GM12892 (cell line): ENCODE data around the gene WNT3A.

Source experiments
- DNase-seq: peaks from one replicate; pipeline ENCODE4 v3.0.0; 2011; ENCODE audit not compliant: insufficient read length
- FAIRE-seq: peaks from 2 replicates; lab custom pipeline; 2011; peaks lifted over from hg19 to GRCh38; lab: Jason Lieb, UNC
- POLR2A ChIP-seq: IDR thresholded peaks from 2 replicates; pipeline ENCODE4 v1.6.1; 2011; ENCODE audit warnings: low read depth, low read length, control low read depth
- POLR2AphosphoS5 ChIP-seq: IDR thresholded peaks from 2 replicates; pipeline ENCODE4 v1.6.1; 2011; ENCODE audit warnings: low read depth, low read length, control low read depth
- TAF1 ChIP-seq: IDR thresholded peaks from 2 replicates; pipeline ENCODE4 v1.6.1; 2011; ENCODE audit warnings: low read depth, mild to moderate bottlenecking, control low read depth, low read length, borderline replicate concordance

The WNT3A gene

GRCh38 chr1:228009828-228010775 is 3.3 kb downstream of the WNT3A start:
- TF ChIP-seq POLR2A (no peak), TAF1 (no peak), POLR2AphosphoS5 (no peak)
- DNase-seq (no peak), FAIRE-seq (no peak)

GRCh38 chr1:228010921-228011320 is 4.1 kb downstream of the WNT3A start:
- no peak for TF ChIP-seq POLR2AphosphoS5
- TF ChIP-seq TAF1 = no peak
- no peak for TF ChIP-seq POLR2A
- no peak for DNase-seq
- FAIRE-seq = no peak

GRCh38 chr1:228011721-228012311 is 5.0 kb downstream of the WNT3A start:
- TF ChIP-seq POLR2AphosphoS5 (no peak), POLR2A (no peak), TAF1 (no peak)
- FAIRE-seq (no peak), DNase-seq (no peak)

GRCh38 chr1:228012555-228012954 is 5.8 kb downstream of the WNT3A start:
- TF ChIP-seq TAF1 (no peak), POLR2A (no peak), POLR2AphosphoS5 (no peak)
- DNase-seq (no peak), FAIRE-seq (no peak)

DNA sequence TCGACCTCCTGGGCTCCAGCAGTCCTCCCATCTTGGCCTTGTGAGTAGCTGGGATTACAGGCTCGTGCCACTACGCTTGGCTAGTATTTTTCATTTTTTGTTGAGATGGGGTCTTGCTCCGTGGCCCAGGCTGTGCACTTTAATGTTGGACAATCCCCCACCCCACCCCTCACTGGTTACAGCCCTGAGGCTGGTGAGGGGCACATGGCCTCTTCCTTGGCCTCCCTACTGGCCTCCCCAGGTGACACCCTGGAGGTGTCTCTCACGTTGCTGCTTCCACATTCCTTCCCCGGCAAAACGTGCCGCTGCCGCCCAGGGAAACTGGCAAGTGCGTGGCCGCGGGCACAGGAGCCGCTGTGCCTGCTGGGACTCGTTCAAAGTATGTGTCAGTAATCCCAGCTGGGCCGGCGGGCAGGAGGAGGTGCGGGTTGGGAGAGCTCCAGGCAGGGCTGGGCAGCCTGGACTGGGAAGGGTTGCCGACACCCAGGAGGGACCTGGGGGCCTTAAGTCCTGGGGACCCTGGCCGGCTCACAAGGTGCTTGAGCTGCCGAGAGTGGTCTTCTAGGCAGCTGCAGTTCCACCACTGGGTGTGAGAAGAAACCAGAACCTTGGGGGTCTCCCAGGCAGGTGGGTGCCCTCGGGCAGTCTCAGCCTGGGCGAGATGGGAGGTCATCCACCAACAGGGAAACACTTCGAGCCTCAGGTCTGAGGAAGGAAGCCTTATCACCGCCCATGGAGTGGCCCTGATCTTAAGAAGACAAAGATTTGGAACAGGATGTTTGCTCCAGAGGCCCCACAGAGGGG is 6.5 kb downstream of the WNT3A start:
- TF ChIP-seq POLR2A (no peak), POLR2AphosphoS5 (no peak), TAF1 (no peak)
- no peak for FAIRE-seq
- DNase-seq = no peak

- DNase-seq (no peak), FAIRE-seq (no peak)
- no peak for TF ChIP-seq POLR2AphosphoS5
- TF ChIP-seq POLR2A = no peak
Measured at GRCh38 chr1:228013935-228014930, 7.4 kb downstream of the WNT3A start.

DNA sequence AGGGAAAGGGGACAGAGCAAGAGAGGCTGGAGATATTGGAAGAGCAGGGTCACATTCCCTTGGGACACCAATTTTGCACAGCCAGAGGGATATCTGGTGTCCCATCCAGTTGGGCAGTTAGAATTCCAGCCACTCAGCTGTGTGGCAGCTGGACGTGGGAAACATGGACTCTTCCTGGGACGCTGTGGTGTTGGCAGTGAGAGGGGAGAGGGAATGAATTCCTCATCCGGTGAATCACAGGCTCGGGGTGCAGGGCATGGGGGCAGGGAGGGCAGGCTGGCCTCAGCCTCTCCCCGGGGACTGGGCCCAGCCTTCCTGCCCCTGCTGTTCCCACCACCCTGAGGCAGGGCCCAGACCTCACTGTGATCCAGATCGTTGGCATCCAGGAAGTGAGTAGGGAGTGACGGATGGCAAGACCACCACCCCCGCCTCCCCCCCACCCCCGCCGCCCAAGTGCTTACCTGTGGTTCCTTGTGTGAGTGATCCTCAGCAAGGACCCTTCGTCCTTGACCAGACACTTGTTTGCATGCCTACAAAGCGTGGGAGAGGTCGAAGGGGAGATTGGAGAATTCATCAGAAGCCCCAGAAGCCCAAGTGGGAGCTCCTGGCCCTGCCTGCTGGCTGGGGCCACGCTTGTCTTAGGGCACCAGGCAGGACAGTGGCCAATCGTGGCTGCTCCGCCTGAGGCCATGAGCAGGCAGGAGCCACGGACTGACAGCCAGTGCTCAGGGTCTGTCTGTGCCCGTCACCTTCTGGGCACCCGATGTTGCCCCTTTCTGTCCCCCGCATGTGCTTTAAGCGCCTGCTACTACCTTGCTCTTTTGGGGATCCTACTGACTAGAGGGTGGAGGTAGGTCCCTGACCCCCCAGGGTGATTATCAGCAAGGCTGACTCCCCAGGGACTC is 8.7 kb downstream of the WNT3A start:
- FAIRE-seq (no peak), DNase-seq (no peak)
- TF ChIP-seq POLR2AphosphoS5 (no peak), POLR2A (no peak), TAF1 (no peak)

DNA sequence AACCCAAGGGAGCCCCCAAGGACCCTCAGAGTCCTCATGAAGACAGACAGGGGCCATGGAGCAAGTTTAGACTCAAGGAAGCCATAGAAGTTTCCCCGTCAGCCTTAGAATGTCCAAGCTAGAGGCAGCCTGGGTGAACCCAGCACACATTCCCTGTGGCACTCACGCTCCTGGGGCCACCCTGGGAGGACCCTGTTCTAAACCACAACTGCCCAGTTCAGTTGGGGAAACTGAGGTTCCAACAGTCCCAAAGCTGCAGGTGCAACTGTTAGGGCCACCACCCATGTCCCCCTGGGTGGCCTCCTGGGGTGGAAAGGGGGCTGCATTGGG is 9.3 kb downstream of the WNT3A start:
- FAIRE-seq (no peak), DNase-seq (no peak)
- TF ChIP-seq POLR2A = no peak
- TF ChIP-seq TAF1 = no peak
- no peak for TF ChIP-seq POLR2AphosphoS5

DNA sequence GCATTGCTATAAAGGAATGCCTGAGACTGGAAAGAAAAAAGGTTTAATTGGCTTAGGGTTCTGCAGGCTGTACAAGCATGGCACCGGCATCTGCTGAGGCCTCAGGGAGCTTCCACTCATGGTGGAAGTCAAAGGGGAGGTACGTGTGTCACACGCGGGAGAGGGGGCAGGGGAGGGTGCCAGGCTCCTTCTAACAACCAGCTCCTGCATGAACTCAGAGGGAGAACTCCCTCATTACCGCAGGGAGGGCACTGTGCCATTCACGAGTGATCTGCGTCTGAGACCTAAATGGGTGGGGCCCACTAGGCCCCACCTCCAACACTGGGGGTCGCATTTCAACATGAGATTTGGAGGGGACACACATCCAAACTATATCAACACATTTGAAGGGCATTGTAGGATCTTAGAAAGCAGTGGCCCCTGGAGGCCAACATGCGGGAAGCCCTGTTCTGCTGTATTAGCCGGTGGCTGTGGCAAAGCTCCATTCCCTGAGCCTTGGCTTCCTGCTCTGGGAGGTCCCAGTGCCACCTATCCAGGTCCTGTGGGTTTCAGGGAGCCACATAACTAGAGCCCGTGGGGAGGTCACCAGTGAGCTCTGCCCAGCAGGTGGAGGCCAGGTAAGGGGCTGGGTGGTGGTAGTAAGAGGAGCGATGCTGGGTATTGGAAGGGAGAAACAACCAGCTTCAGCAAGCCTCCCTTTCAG is 10.0 kb downstream of the WNT3A start:
- TF ChIP-seq POLR2AphosphoS5 (no peak), POLR2A (no peak), TAF1 (no peak)
- FAIRE-seq = no peak
- DNase-seq = no peak
